GM19025 (cell line): ENCODE results near the gene HEATR5B.
A peak's percentile ranks its signal among the peaks of the same experiment; 100 is the strongest.
"Not testable (repeated sequence)": the region's sequence is repeated elsewhere in the genome, so short reads cannot be mapped to it uniquely, and the experiment has no call there.

ENCODE experiments used
- ATAC-seq: cut with Tn5 transposase; IDR thresholded peaks from one replicate; pipeline ENCODE4 v1.9.1; 2021; ENCODE audit warnings: mild to moderate bottlenecking, low read depth, moderate library complexity; ENCODE audit not compliant: unreplicated experiment

Gene HEATR5B

GRCh38 chr2:36993841-36994620, 90.1 kb downstream of the HEATR5B start:
- ATAC-seq, result no peak

GRCh38 chr2:36988008-36988407, 96.2 kb downstream of the HEATR5B start:
- ATAC-seq, result no peak

- no peak for ATAC-seq
Observed at GRCh38 chr2:36982467-36982866, 101.7 kb downstream of the HEATR5B start.

GRCh38 chr2:36981911-36982310, 102.3 kb downstream of the HEATR5B start:
- ATAC-seq, result no peak

GRCh38 chr2:36979007-36979406, 105.2 kb downstream of the HEATR5B start:
- not testable (repeated sequence) for ATAC-seq

- ATAC-seq, result no peak
Observed at GRCh38 chr2:36976065-36976464, 108.1 kb downstream of the HEATR5B start.

- no peak for ATAC-seq
Observed at GRCh38 chr2:36975306-36975705, 108.9 kb downstream of the HEATR5B start.

- no peak for ATAC-seq
Observed at GRCh38 chr2:36973320-36973719, 110.9 kb downstream of the HEATR5B start.

GRCh38 chr2:36971990-36972389, 112.2 kb downstream of the HEATR5B start:
- no peak for ATAC-seq

- ATAC-seq, result no peak
Observed at GRCh38 chr2:36967236-36967876, 116.8 kb downstream of the HEATR5B start.

GRCh38 chr2:36966370-36967235, 117.6 kb downstream of the HEATR5B start, which contains the start of gene STRN:
Gene STRN (minus strand): TSS chr2:36966536. CDS start chr2:36966463, 73 bp downstream.
- peak; percentile 98 for ATAC-seq

- peak; percentile 25 for ATAC-seq
Observed at GRCh38 chr2:36965751-36966369, 118.3 kb downstream of the HEATR5B start.

GRCh38 chr2:36965206-36965605, 119.0 kb downstream of the HEATR5B start:
- ATAC-seq, result no peak

GRCh38 chr2:36964496-36965058, 119.6 kb downstream of the HEATR5B start:
- no peak for ATAC-seq

- no peak for ATAC-seq
Observed at GRCh38 chr2:36963734-36964133, 120.4 kb downstream of the HEATR5B start.

GRCh38 chr2:36963106-36963505, 121.1 kb downstream of the HEATR5B start:
- ATAC-seq, result no peak

- no peak for ATAC-seq
Observed at GRCh38 chr2:36960773-36961172, 123.4 kb downstream of the HEATR5B start.

- no peak for ATAC-seq
Observed at GRCh38 chr2:36960005-36960675, 124.0 kb downstream of the HEATR5B start.

GRCh38 chr2:36954977-36955607, 129.1 kb downstream of the HEATR5B start:
- no peak for ATAC-seq
